K562 (cell line): ENCODE results near the gene UNC80. TPM values are rescaled to one million over a fixed set of nuclear protein-coding genes. Genes with fewer than 3 reads are reported as not detected.
A peak's percentile ranks its signal among the peaks of the same experiment; 100 is the strongest.

Experiments used
- ATAC-seq: fragments of 200-7000 bp; cut with Tn5 transposase; 3 replicates; pipeline ENCODE4 v1.9.1; 2020; ENCODE audit warnings: moderate library complexity
- BruUV-seq: library from RNA; stranded (reverse); fragments of 400-500 nt; replicated peaks from 2 replicates; lab custom pipeline; 2021; lab: Mats Ljungman, UMichigan
- CTCF ChIA-PET: fragments of 300-600 bp; formaldehyde crosslinking; extraction: SDS; loops from one replicate; lab custom pipeline; 2021; ENCODE audit warnings: low intra/inter-chr PET ratio; lab: Yijun Ruan, JAX
- POLR2A ChIA-PET: fragments of 300-600, 350-650 bp; sonication (Branson Sonifier 250); formaldehyde crosslinking; extraction: SDS; loops from one replicate; lab custom pipeline; 2021; ENCODE audit warnings: antibody characterized with exemption, inconsistent platforms; lab: Yijun Ruan, JAX
- DNase-seq, 4 experiments: peaks; one replicate each; pipeline versions ENCODE4 v3.0.0 to v3.0.0-alpha.2; 2011 to 2018; ENCODE audit warnings: low spot score in 3 of 4, mixed read lengths in 3 of 4; ENCODE audit errors: extremely low read depth in 1 of 4
- FAIRE-seq: peaks from 2 replicates; lab custom pipeline; 2011; peaks lifted over from hg19 to GRCh38; lab: Jason Lieb, UNC
- H2AFZ ChIP-seq: 2 replicates; pipeline ENCODE4 v1.6.0; 2011; ENCODE audit warnings: low read depth, low read length, control low read depth, inconsistent platforms
- H3K27ac ChIP-seq: fragments of 200-600 bp; 3 replicates; pipeline ENCODE4 v1.8.0; 2011; ENCODE audit warnings: low read depth, mild to moderate bottlenecking, control low read depth, inconsistent platforms, low read length, moderate library complexity, mixed read lengths; ENCODE audit errors: extremely low read depth
- H3K27me3 ChIP-seq, 2 experiments: fragments of 300-600 bp in 1 of 2; 2 replicates in 1 of 2; 3 replicates in 1 of 2; pipeline versions ENCODE4 v1.6.0 to v1.8.0; 2011; ENCODE audit warnings: inconsistent platforms in 2 of 2, low read length in 2 of 2, mild to moderate bottlenecking in 1 of 2, mixed read lengths in 1 of 2, moderate library complexity in 1 of 2; ENCODE audit not compliant: control insufficient read depth in 2 of 2, insufficient read depth in 2 of 2
- H3K36me3 ChIP-seq: fragments of 300-600 bp; 3 replicates; pipeline ENCODE4 v1.8.0; 2011; ENCODE audit warnings: mild to moderate bottlenecking, low read length, inconsistent platforms; ENCODE audit not compliant: control insufficient read depth, insufficient read depth
- H3K4me1 ChIP-seq, 2 experiments: fragments of 200-600 bp in 1 of 2; replicated peaks in 1 of 2; 2 replicates in 1 of 2; 3 replicates in 1 of 2; pipeline versions ENCODE4 v1.5.1 to v1.8.0; 2011; ENCODE audit warnings: inconsistent platforms in 2 of 2, low read length in 2 of 2, mild to moderate bottlenecking in 1 of 2, mixed read lengths in 1 of 2, moderate library complexity in 1 of 2; ENCODE audit not compliant: control insufficient read depth in 2 of 2, insufficient read depth in 2 of 2
- H3K4me2 ChIP-seq: 2 replicates; pipeline ENCODE4 v1.6.1; 2011; ENCODE audit warnings: low read length, control low read depth, inconsistent platforms, mixed read lengths; ENCODE audit not compliant: insufficient read depth
- H3K4me3 ChIP-seq: fragments of 200-600 bp; sonication (generic), shearing (Covaris generic); 2 replicates; pipeline ENCODE4 v1.5.1; 2016; ENCODE audit warnings: control low read depth, inconsistent platforms
- H3K79me2 ChIP-seq: fragments of 200-600 bp; 3 replicates; pipeline ENCODE4 v1.8.0; 2011; ENCODE audit warnings: low read length, inconsistent platforms; ENCODE audit not compliant: control insufficient read depth, insufficient read depth
- H3K9ac ChIP-seq, 2 experiments: 2 replicates each; pipeline versions ENCODE4 v1.6.0 to v1.6.1; 2011; ENCODE audit warnings: low read depth in 2 of 2, low read length in 2 of 2, control low read depth in 1 of 2, inconsistent platforms in 1 of 2, mild to moderate bottlenecking in 1 of 2, mixed read lengths in 1 of 2; ENCODE audit not compliant: insufficient read depth in 1 of 2
- H3K9me1 ChIP-seq: one replicate; pipeline ENCODE4 v1.6.0; 2011; ENCODE audit warnings: inconsistent platforms, mild to moderate bottlenecking, low read length, moderate library complexity; ENCODE audit not compliant: control insufficient read depth, insufficient read depth
- H3K9me3 ChIP-seq: replicated peaks from 2 replicates; pipeline ENCODE4 v1.5.1; 2011; ENCODE audit warnings: low read depth, low read length, inconsistent platforms; ENCODE audit not compliant: control insufficient read depth, insufficient read depth
- H4K20me1 ChIP-seq: replicated peaks from 2 replicates; pipeline ENCODE4 v1.6.1; 2011; ENCODE audit warnings: low read length, inconsistent platforms, mixed read lengths; ENCODE audit not compliant: control insufficient read depth, insufficient read depth
- AFF1 ChIP-seq, 2 experiments: fragments of 450-650 bp; IDR thresholded peaks; 2 replicates each; pipeline ENCODE4 v1.6.1; 2018; ENCODE audit warnings: mild to moderate bottlenecking in 2 of 2, low read depth in 1 of 2; ENCODE audit not compliant: partially characterized antibody in 2 of 2
- C11orf30 ChIP-seq: fragments of 450-650 bp; IDR thresholded peaks from 2 replicates; pipeline ENCODE4 v1.6.1; 2016; ENCODE audit warnings: low read depth, mild to moderate bottlenecking
- CTCF ChIP-seq, 3 experiments: IDR thresholded peaks in 2 of 3; conservative IDR thresholded peaks in 1 of 3; 2 replicates each; pipeline ENCODE4 v1.5.1; 2011 to 2012; ENCODE audit warnings: low read length in 3 of 3, mild to moderate bottlenecking in 3 of 3, control low read depth in 2 of 3, improper control_type of control experiment in 1 of 3, inconsistent platforms in 1 of 3, low read depth in 1 of 3, mixed read lengths in 1 of 3, moderate library complexity in 1 of 3; ENCODE audit not compliant: insufficient read depth in 2 of 3
- IRF1 ChIP-seq: sonication (generic); formaldehyde crosslinking; IDR thresholded peaks from 2 replicates; pipeline ENCODE4 v1.8.0; 2022; ENCODE audit warnings: missing genetic modification reagents, mild to moderate bottlenecking, borderline replicate concordance
- MAFF ChIP-seq: IDR thresholded peaks from 2 replicates; pipeline ENCODE4 v1.6.1; 2012; ENCODE audit warnings: low read length, improper control_type of control experiment
- MAFG ChIP-seq: fragments of 450-650 bp; conservative IDR thresholded peaks from 2 replicates; pipeline ENCODE4 v1.6.1; 2016; ENCODE audit warnings: missing genetic modification characterization, missing compliant biosample characterization
- MAFK ChIP-seq: IDR thresholded peaks from 2 replicates; pipeline ENCODE4 v1.6.1; 2011; ENCODE audit warnings: low read length, improper control_type of control experiment
- TARDBP ChIP-seq: fragments of 450-650 bp; IDR thresholded peaks from 2 replicates; pipeline ENCODE4 v1.6.1; 2016
- ZNF316 ChIP-seq: fragments of 450-650 bp; IDR thresholded peaks from 2 replicates; pipeline ENCODE4 v1.6.1; 2016
- WGBS: fragments of 100-300 bp; shearing (Covaris generic); methylation state at CpG from one replicate; pipeline ENCODE4 v1.1.6; 2016; ENCODE audit warnings: low coverage, mixed read lengths; ENCODE audit not compliant: insufficient coverage; ENCODE audit errors: missing lambda C conversion rate; 5-methylcytosine and 5-hydroxymethylcytosine counted together
- in situ Hi-C: fragments of 300-500 bp; cut with MboI; formaldehyde crosslinking; loops from 4 replicates; pipeline ENCODE4 v1.15.0; 2018; ENCODE audit warnings: inconsistent platforms, mixed read lengths
- intact Hi-C: fragments of 100-400 bp; cut with micrococcal nuclease; formaldehyde crosslinking; loops from 2 replicates; pipeline ENCODE4 v1.14.2; 2022
- polyA plus RNA-seq, 8 experiments: library from polyadenylated mRNA; depleted of rRNA in 4 of 8; stranded (reverse) in 5 of 8; unstranded in 3 of 8; fragments of >200 nt; fragmentation: Nextera tagmentation in 2 of 8; fragmentation: Illumina TruSeq in 1 of 8; extraction: Ambion mirVana in 2 of 8; extraction: Trizol in 1 of 8; gene quantifications; 2 replicates each; pipeline versions ENCODE4 v1.2.1 to v1.2.3, GENCODE V29; 2011 to 2014; ENCODE audit warnings: inconsistent platforms in 1 of 8, missing spikeins in 1 of 8
- total RNA-seq, 7 experiments: library from RNA; depleted of rRNA in 6 of 7; stranded (reverse); fragments of >200 nt in 6 of 7; fragmentation: Illumina TruSeq in 2 of 7; extraction: Trizol in 2 of 7; gene quantifications; 2 replicates each; pipeline versions ENCODE4 v1.2.1 to v1.2.3, GENCODE V29; 2011 to 2021; ENCODE audit warnings: low replicate concordance in 1 of 7

Gene UNC80
- total and polyA plus RNA-seq, 9 of the 15 experiments (the other 6 are each of a cell fraction or from before 2014, with no cell fraction given), result under 0.01 to 0.04 (median 0.01) TPM; not detected in 5

GRCh38 chr2:210028178-210028577 is 256.5 kb downstream of the UNC80 start:
- peak; percentile 49; the same call in 1 of the 2 replicates for TF ChIP-seq MAFK
- peak; percentile 56 for TF ChIP-seq MAFG (tag)
- no peak for TF ChIP-seq TARDBP
- peak; percentile 72 for TF ChIP-seq ZNF316
- TF ChIP-seq AFF1 (IDR thresholded peaks at IDR 0.05; ENCODE audit: low read depth in 1 of 2, partially characterized antibody in 2 of 2), result no peak
- no peak for TF ChIP-seq CTCF (IDR thresholded peaks at IDR 0.05 in 2 of 3, conservative IDR thresholded peaks at IDR 0.05 in 1 of 3; ENCODE audit: insufficient read depth in 2 of 3, low read depth in 1 of 3, low read length in 3 of 3)
- TF ChIP-seq MAFF, result peak; percentile 60
- TF ChIP-seq C11orf30, result peak; percentile 59; the same call in 1 of the 2 replicates
- no peak for TF ChIP-seq IRF1
- CTCF ChIA-PET, result no interaction called here
- no peaks in the 10 kb centered on the region for H3K79me2 ChIP-seq
- ATAC-seq (no peak), DNase-seq (no peak), FAIRE-seq (no peak)
- intact Hi-C loops (no loop called here), in situ Hi-C loops (no loop called here)
- WGBS, result 80% methylated on average over 2 of the region's 2 CpGs
- no peaks in the 10 kb centered on the region for H3K27me3 ChIP-seq
- peaks cover 20% of the 10 kb centered on the region; the same call in 1 of the 3 replicates for H3K36me3 ChIP-seq
- H2AFZ ChIP-seq, result no peak overlapping the region
- no peak overlapping the region for H3K27ac ChIP-seq
- H3K9ac ChIP-seq, result no peak overlapping the region
- no peak overlapping the region for H3K4me2 ChIP-seq
- no peaks in the 10 kb centered on the region for H4K20me1 ChIP-seq
- H3K9me3 ChIP-seq, result no peaks in the 10 kb centered on the region
- POLR2A ChIA-PET, result no interaction called here
- BruUV-seq, result no TSS peak
- no peaks in the 10 kb centered on the region for H3K4me1 ChIP-seq
- no peaks in the 10 kb centered on the region for H3K9me1 ChIP-seq
- no peak overlapping the region for H3K4me3 ChIP-seq
